Upper lobe of left lung (tissue), 6 donors: ENCODE measurements around the gene SFXN4. TPM values are rescaled to one million over a fixed set of nuclear protein-coding genes. Genes with fewer than 3 reads are reported as not detected.
"Not testable (repeated sequence)": the region's sequence is repeated elsewhere in the genome, so short reads cannot be mapped to it uniquely, and the experiment has no call there.

Source experiments
- ATAC-seq, 2 donors: fragments of 200-7000 bp; cut with Tn5 transposase; one replicate each; pipeline ENCODE4 v1.9.1; 2022; ENCODE audit warnings: mild to moderate bottlenecking in 2 of 2, moderate library complexity in 2 of 2; ENCODE audit not compliant: low FRiP score in 2 of 2
- DNase-seq, 2 donors: peaks; one replicate each; pipeline ENCODE4 v3.0.0-alpha.2; 2019 to 2020
- H3K27ac ChIP-seq, 4 donors: fragments of 200-600 bp; sonication (generic); one replicate each; pipeline ENCODE4 v1.5.1; 2016 to 2019
- H3K27me3 ChIP-seq, 4 donors: fragments of 200-600 bp; sonication (generic); one replicate each; pipeline ENCODE4 v1.5.1; 2017 to 2019
- H3K36me3 ChIP-seq, 4 donors: fragments of 200-600 bp; sonication (generic); one replicate each; pipeline ENCODE4 v1.5.1; 2016 to 2019
- H3K4me1 ChIP-seq, 4 donors: fragments of 200-600 bp; sonication (generic); one replicate each; pipeline ENCODE4 v1.5.1; 2018 to 2019
- H3K4me3 ChIP-seq, 4 donors: fragments of 200-600 bp; sonication (generic); one replicate each; pipeline ENCODE4 v1.5.1; 2017 to 2019; ENCODE audit warnings: mild to moderate bottlenecking in 2 of 4, moderate library complexity in 1 of 4
- H3K9me3 ChIP-seq, 4 donors: fragments of 200-600 bp; sonication (generic); one replicate each; pipeline ENCODE4 v1.5.1; 2018 to 2019
- CTCF ChIP-seq, 6 experiments: fragments of 450-650 bp in 4 of 6; fragments of 200-600 bp in 2 of 6; sonication (generic) in 2 of 6; IDR thresholded peaks; one replicate each; pipeline ENCODE4 v1.5.1; 2016 to 2019; ENCODE audit warnings: antibody characterized with exemption in 6 of 6
- EP300 ChIP-seq, 4 donors: sonication (generic); formaldehyde crosslinking; IDR thresholded peaks; one replicate each; pipeline ENCODE4 v1.5.1; 2017; ENCODE audit warnings: antibody characterized with exemption in 4 of 4, control low read depth in 2 of 4
- POLR2A ChIP-seq, 4 donors: fragments of 450-650 bp; IDR thresholded peaks; one replicate each; pipeline ENCODE4 v1.5.1; 2016 to 2017; ENCODE audit warnings: antibody characterized with exemption in 4 of 4, mild to moderate bottlenecking in 2 of 4
- POLR2AphosphoS5 ChIP-seq, 2 donors: sonication (generic); formaldehyde crosslinking; IDR thresholded peaks; one replicate each; pipeline ENCODE4 v1.5.1; 2017; ENCODE audit warnings: antibody characterized with exemption in 2 of 2
- WGBS, 2 donors: methylation state at CpG; one replicate each; pipeline ENCODE4 v1.1.5; 2017 to 2018; 5-methylcytosine and 5-hydroxymethylcytosine counted together
- total RNA-seq, 6 donors: library from RNA; depleted of rRNA in 4 of 6; stranded (reverse); fragments of >200 nt in 4 of 6; gene quantifications; one replicate each; pipeline versions ENCODE4 v1.1.0 to v1.2.1, GENCODE V29; 2016 to 2021
- donor health status: DM: no; HTN: no; CAD: no; lungs with moderate emphysema.
- donor health status: DM: no; HTN: yes; CAD: no; lungs with severe emphysema.

SFXN4 gene
- total RNA-seq, 6 donors from 2014 or later = 4.4 to 47.1 (median 19.0) TPM

- Histone ChIP-seq H3K4me3 (no peak overlapping the region), H3K4me1 (peaks cover 11 to 19% (median 12%) of the 10 kb centered on the region in 4 donors), H3K36me3 (no peaks in the 10 kb centered on the region), H3K9me3 (no peaks in the 10 kb centered on the region), H3K27ac (peak overlapping the region in 3 of 4 donors; percentile 12 to 68 (median 51)), H3K27me3 (no peaks in the 10 kb centered on the region)
- WGBS, 2 donors = 69 to 84% methylated on average over 3 of the region's 3 CpGs
- no peak for ATAC-seq
- no peak for DNase-seq
- no peak for TF ChIP-seq CTCF (IDR thresholded peaks at IDR 0.05)
- TF ChIP-seq POLR2A (IDR thresholded peaks at IDR 0.05) = no peak
- no peak for TF ChIP-seq EP300 (IDR thresholded peaks at IDR 0.05)
- no peak for TF ChIP-seq POLR2AphosphoS5 (IDR thresholded peaks at IDR 0.05)
These were observed 64.9 kb downstream of the SFXN4 start for GRCh38 chr10:119100434-119101238.

- ATAC-seq = no peak
- no peaks in the 10 kb centered on the region for H3K9me3 ChIP-seq
- no peaks in the 10 kb centered on the region for H3K36me3 ChIP-seq
- H3K4me1 ChIP-seq = peaks cover 4 to 10% (median 5%) of the 10 kb centered on the region in 4 donors
- DNase-seq = no peak
- TF ChIP-seq CTCF (IDR thresholded peaks at IDR 0.05) (no peak), POLR2A (IDR thresholded peaks at IDR 0.05) (no peak), EP300 (IDR thresholded peaks at IDR 0.05) (no peak), POLR2AphosphoS5 (IDR thresholded peaks at IDR 0.05) (no peak)
- H3K27ac ChIP-seq = no peak overlapping the region
- no peak overlapping the region for H3K4me3 ChIP-seq
- H3K27me3 ChIP-seq = no peaks in the 10 kb centered on the region
- WGBS, 2 donors = 97% methylated on average over 3 of the region's 3 CpGs
These were observed 66.9 kb downstream of the SFXN4 start for GRCh38 chr10:119098576-119098975.

- not testable (repeated sequence) for H3K36me3 ChIP-seq, H3K9me3 ChIP-seq, ATAC-seq, DNase-seq, H3K4me1 ChIP-seq, H3K27me3 ChIP-seq, H3K4me3 ChIP-seq, H3K27ac ChIP-seq
- WGBS, 2 donors = 93 to 95% methylated on average over 12 of the region's 12 CpGs
These were observed 68.7 kb downstream of the SFXN4 start for GRCh38 chr10:119096641-119097415.

GRCh38 chr10:119095640-119096039 lies 69.9 kb downstream of the SFXN4 start:
- H3K27me3 ChIP-seq = no peaks in the 10 kb centered on the region
- H3K4me3 ChIP-seq = no peak overlapping the region
- no peak for TF ChIP-seq CTCF (IDR thresholded peaks at IDR 0.05)
- no peak for TF ChIP-seq EP300 (IDR thresholded peaks at IDR 0.05)
- no peak for TF ChIP-seq POLR2AphosphoS5 (IDR thresholded peaks at IDR 0.05)
- TF ChIP-seq POLR2A (IDR thresholded peaks at IDR 0.05) = no peak
- WGBS, 2 donors = 59 to 74% methylated on average over 4 of the region's 4 CpGs
- H3K4me1 ChIP-seq = peaks cover 0 to 6% (median 3%) of the 10 kb centered on the region in 4 donors
- H3K27ac ChIP-seq = no peak overlapping the region
- no peak for DNase-seq
- no peak for ATAC-seq
- no peaks in the 10 kb centered on the region for H3K36me3 ChIP-seq
- no peaks in the 10 kb centered on the region for H3K9me3 ChIP-seq

GRCh38 chr10:119090968-119091367 lies 74.5 kb downstream of the SFXN4 start:
- ATAC-seq = peak in 1 of 2 donors; percentile 63
- H3K27ac ChIP-seq = no peak overlapping the region
- WGBS, 2 donors = 64 to 68% methylated on average over 5 of the region's 5 CpGs
- DNase-seq = no peak
- TF ChIP-seq CTCF (IDR thresholded peaks at IDR 0.05) (no peak), POLR2A (IDR thresholded peaks at IDR 0.05) (no peak), EP300 (IDR thresholded peaks at IDR 0.05) (no peak)
- no peaks in the 10 kb centered on the region for H3K4me1 ChIP-seq
- H3K36me3 ChIP-seq = no peaks in the 10 kb centered on the region
- no peaks in the 10 kb centered on the region for H3K9me3 ChIP-seq
- H3K27me3 ChIP-seq = no peaks in the 10 kb centered on the region
- H3K4me3 ChIP-seq = no peak overlapping the region
